Raji (cell line): ENCODE measurements around the gene XG.
"Not testable (repeated sequence)": the region's sequence is repeated elsewhere in the genome, so short reads cannot be mapped to it uniquely, and the experiment has no call there.

Experiments used
- POLR2A ChIP-seq: IDR thresholded peaks from 2 replicates; pipeline ENCODE4 v1.6.1; 2011; ENCODE audit warnings: low read depth, low read length, control low read depth; ENCODE audit not compliant: insufficient read depth

XG gene

DNA sequence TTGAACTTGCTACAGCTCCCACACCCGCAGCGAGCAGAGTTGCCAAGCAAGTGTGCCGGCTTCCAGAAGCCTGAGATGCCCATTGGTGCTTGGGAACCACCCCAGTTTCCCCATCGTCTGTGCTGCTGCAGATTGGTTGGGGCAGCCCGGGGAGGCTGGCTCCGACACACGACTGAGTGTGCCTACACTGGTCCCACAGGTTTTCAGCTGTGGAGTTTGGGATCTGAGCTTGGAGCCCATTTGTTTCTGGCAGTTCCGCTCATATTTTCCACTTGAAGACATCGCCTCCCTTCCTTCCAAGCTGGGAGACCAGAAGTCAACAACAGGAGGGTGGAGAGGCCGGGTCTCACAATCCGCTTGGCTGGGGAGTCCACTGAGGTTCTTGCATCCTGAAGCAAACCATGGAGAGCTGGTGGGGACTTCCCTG, at the start of gene XG:
XG (plus strand) TSS at position 167 of the 427 bp plus-strand sequence; CDS start at position 402, 235 bp downstream.
- TF ChIP-seq POLR2A, result not testable (repeated sequence)

- TF ChIP-seq POLR2A, result no peak
Measured at GRCh38 chrX:2703991-2704369, 47.9 kb upstream of the XG start.

DNA sequence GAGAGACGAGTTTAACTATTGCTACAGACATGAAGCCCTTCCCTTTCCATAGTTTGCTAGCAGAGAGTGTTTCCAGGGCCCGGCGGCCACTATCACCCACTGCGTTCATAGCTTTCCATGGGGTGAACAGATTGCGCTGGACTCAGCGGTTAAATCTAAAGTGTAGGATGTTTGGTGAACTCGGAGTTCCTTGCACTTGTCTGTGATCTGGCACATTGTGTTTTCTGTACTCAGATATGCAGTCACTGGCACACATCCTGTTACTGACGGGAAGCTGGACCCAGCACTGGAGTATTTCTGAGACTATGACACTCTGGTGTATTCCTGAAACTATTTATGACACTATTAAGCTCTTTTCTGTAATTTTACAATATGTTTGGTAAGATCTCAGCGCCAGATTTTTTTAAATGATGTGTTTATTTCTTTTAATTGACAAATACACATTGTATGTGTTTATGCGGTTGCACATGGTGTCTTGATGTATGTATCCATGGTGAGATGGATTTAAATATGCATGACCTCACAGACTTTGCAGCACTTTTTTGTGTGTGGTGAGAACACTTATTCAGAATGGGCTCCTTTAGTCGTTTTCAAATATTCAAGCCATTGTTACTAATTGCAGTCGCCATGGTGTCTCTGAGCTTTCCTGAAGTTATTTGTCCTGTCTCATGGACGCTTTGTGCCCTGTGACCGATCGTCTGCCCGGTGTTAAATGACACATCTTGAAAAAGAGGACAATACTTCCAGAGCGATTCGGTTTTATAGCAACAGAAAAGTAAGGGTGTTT, 46.6 kb upstream of the XG start:
- TF ChIP-seq POLR2A, result no peak

DNA sequence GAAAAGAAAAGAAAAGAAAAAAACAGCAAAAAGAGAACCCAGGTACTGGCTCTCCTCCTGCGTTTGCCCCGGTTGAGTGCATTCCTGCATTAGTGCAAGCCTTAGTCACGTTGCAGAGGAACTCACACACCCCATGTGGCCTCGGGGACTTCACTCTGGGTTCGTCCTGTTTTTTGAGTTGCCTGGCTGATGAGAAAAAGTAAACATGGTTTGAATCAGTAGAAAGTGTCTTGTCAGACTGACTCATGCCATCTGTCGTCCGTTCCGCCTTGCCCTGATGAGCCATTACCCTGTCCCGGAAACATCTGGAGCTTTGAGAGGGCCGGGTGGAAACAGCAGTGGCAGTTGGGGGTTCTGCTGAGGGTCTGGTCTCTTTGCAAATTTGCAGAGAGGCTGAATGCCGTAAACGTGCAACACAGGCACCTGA, 44.5 kb upstream of the XG start:
- TF ChIP-seq POLR2A, result peak; percentile 28; the same call in 1 of the 2 replicates

DNA sequence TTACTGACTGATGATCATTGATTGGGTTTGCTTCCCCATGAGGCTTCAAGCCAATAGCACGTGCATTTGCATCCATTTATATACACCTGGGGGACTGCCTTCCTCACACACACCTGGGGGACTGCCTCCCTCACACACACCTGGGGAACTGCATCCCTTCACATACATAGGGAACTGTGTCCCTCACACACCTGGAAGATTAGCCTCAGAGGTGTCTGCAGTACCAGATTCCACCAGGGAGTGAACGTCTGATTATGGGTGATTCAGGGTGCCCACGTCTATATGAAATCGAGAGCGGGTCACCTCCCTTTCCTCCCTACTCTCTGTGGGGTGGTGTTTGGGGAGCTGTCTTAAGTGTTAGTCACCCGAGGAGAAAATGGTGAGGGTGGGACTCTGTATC, 43.8 kb upstream of the XG start:
- 0 out of 2 replicates have a peak, but pooled peaks have one; percentile 12 for TF ChIP-seq POLR2A

DNA sequence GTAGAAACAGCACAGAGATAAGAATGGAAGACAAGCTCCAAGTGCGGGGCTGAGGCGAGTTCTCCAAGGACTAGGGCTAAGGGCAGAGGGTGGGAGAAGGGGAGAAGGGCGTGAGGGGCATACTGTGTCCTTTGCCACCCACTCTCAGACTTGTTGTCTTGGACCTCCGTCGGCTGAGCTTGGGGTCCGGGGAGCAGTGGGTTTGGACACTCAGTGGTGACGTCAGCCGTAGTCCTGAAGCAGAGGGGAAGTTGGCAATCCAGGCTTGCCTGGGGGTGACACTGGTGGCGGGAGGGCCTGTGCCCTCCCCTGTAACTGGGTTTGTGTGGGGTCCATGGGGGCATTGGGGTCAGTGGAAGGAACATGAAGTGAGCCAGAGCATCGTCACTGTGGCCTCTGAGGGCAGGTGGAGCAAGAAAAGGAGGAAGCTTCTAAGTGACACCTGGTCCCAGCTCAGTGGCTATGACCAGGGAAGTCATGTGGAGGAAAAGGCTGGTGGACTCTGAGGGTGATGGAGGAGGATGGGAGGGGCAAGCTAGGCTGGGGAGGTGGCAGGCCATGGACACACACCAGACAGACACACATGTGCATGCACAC, 43.1 kb upstream of the XG start:
- TF ChIP-seq POLR2A, result 0 out of 2 replicates have a peak, but pooled peaks have one; percentile 13

GRCh38 chrX:2709556-2709955, 42.3 kb upstream of the XG start:
- TF ChIP-seq POLR2A, result no peak

DNA sequence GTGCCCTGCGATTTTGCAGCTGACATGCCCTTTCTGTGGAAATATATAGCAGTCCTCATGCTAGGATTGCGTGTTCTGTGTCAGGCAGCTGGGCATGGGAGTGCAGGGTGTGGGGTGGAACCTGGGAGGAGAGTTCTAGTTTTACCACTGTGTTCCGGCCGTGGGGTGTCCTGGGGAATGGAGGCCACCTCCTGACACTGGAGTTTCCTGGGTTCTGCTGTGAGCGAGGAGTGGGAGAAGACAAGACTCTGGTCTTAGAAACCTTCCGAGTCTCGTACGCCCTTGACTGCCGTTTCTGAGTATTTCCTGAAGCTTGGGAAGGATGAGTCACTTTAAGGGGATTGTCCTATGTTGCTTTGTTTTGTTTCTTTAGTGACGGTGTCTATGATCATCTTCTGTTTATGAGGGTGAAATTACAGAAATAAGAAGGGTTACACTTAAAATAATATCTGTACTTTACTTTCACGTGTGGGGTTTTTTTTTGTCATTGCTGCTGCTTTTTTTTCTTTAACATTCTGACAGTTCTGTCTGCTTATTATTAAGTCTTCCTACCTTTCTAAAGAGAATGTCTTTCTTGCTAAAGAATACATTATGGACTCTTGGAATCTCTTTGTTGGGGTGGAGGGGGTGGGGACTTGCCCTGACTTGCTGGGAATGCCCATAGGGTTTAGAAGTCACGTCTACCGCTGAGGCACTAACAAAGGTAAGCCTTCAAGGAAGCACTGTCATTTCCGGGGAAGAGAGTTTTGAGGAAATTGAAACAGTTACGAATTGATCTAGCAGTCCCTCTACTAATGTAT, 41.6 kb upstream of the XG start:
- TF ChIP-seq POLR2A, result no peak

DNA sequence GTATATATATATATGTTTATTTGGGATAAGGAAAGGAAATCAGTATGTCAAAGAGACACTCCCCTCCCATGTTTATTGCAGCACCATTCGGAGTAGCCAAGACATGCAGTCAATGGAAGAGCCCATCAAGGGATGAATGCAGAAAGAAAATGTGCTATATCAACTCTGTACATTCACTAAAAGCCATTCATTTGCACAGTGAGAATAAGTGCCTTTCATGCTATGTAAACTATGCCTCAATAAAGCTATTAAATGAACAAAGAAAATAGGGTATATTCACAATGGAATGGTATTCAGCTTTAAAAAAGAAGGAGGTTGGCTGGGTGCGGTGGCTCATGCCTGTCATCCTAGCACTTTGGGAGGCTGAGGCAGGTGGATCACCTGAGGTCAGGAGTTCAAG, 40.4 kb upstream of the XG start:
- TF ChIP-seq POLR2A, result no peak

DNA sequence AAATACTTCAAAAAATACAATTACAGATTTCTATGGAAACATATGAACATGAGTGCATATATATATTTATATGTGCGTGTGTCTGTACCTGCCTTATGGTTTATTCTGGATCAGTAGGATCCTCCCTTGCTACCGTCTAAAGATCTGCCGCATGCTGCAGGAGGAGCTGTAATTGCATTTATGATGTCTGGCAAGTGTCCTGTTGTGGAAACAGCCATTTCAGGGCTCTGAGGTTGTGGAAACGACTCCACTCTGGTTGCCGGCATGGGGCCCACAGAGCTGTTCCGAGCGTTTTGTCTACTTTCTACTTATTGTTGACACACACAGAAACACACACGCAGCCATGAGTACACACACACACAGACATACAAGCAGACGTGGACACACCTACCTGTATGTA, 39.4 kb upstream of the XG start:
- TF ChIP-seq POLR2A, result no peak

DNA sequence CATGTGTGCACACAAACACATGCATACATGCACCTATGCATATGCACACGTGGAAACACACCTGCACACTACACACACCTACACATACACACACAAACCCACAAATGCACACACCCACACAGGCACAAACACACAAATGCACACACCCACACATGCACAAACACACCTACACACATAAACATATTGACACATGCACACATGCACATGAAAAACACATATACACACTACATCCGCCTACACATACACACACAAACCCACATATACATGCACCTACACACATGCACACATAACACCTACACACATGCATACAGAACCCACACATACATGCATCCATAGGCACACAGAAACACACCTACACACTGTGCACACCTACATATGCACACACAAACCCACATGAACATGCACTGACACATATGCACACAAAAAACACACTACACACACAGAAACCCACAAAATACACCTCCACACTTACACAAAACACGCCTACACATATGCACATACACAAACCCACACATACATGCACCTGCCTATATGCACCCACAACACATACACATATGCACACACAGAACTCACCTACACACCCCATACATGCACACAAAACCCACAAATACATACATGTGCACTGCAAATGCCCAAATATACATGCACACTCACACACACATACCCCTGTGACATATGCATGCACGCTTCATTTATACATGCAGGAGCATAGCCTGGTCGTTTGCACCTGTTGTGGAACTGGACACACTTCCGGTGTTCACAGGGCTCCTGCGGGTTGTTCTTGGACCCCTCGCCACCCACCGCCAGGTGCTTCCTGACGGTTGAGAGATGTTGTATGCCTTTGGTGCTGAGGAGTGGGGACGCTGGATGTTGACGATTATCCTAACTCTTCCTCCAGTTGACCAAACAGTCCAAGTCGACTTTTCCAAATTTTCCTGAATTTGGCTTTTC, 38.7 kb upstream of the XG start:
- TF ChIP-seq POLR2A, result no peak

DNA sequence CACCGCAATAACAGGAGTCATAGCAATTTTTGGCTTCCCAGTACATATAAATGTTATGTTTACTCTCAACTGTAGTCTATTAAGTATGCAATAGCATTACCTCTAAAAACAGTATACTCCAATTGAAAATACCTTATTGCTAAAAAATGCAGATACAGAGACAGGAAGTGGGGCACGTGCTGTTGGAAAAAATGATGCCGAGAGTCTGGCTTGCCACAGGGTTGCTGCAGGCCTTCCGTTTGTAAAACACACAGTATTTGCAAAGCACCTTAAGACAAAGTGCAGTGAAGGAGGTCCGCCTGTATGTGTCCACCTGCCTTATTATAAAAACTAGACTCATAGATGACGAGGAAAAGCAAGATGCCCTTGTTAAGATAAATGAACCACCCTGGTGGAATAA, 37.3 kb upstream of the XG start:
- TF ChIP-seq POLR2A, result no peak

GRCh38 chrX:2715066-2715600, 36.7 kb upstream of the XG start:
- no peak for TF ChIP-seq POLR2A

- no peak for TF ChIP-seq POLR2A
Measured at GRCh38 chrX:2717312-2717711, 34.5 kb upstream of the XG start.
